Fibroblast of lung (primary cell): ENCODE results near the gene CAMK1D. TPM values are rescaled to one million over a fixed set of nuclear protein-coding genes. Genes with fewer than 3 reads are reported as not detected.
"Not testable (repeated sequence)": the region's sequence is repeated elsewhere in the genome, so short reads cannot be mapped to it uniquely, and the experiment has no call there.

ENCODE experiments used
- DNase-seq, 2 donors: peaks; one replicate each; pipeline versions ENCODE4 v3.0.0 to v3.0.0-alpha.2; 2010; ENCODE audit warnings: low read depth in 2 of 2
- H2AFZ ChIP-seq: 2 replicates; pipeline ENCODE4 v1.5.1; 2012; ENCODE audit warnings: low read length, control low read depth, inconsistent platforms
- H3K27ac ChIP-seq: 2 replicates; pipeline ENCODE4 v1.5.1; 2011; ENCODE audit warnings: low read length, control low read depth; ENCODE audit not compliant: insufficient read depth
- H3K27me3 ChIP-seq: 2 replicates; pipeline ENCODE4 v1.5.1; 2011; ENCODE audit warnings: mild to moderate bottlenecking, low read length; ENCODE audit not compliant: control insufficient read depth, insufficient read depth
- H3K36me3 ChIP-seq: 2 replicates; pipeline ENCODE4 v1.5.1; 2011; ENCODE audit warnings: low read length; ENCODE audit not compliant: control insufficient read depth, insufficient read depth
- H3K4me1 ChIP-seq: 2 replicates; pipeline ENCODE4 v1.5.1; 2011; ENCODE audit warnings: low read length; ENCODE audit not compliant: control insufficient read depth, insufficient read depth; ENCODE audit errors: extremely low read depth
- H3K4me2 ChIP-seq: 2 replicates; pipeline ENCODE4 v1.5.1; 2011; ENCODE audit warnings: low read length, control low read depth; ENCODE audit not compliant: insufficient read depth; ENCODE audit errors: extremely low read depth
- H3K4me3 ChIP-seq, 4 experiments: fragments of 200-600 bp in 1 of 4; sonication (generic) in 1 of 4; replicated peaks in 1 of 4; 2 replicates each; pipeline ENCODE4 v1.5.1; 2011 to 2016; ENCODE audit warnings: low read length in 4 of 4, low read depth in 3 of 4, mild to moderate bottlenecking in 3 of 4, control low read depth in 2 of 4, inconsistent platforms in 1 of 4, mixed read lengths in 1 of 4; ENCODE audit not compliant: insufficient read depth in 1 of 4; ENCODE audit errors: control extremely low read depth in 1 of 4
- H3K79me2 ChIP-seq: 2 replicates; pipeline ENCODE4 v1.5.1; 2012; ENCODE audit warnings: mild to moderate bottlenecking, low read length, inconsistent platforms; ENCODE audit not compliant: control insufficient read depth, insufficient read depth
- H3K9ac ChIP-seq: 2 replicates; pipeline ENCODE4 v1.5.1; 2011; ENCODE audit warnings: mild to moderate bottlenecking, low read length, control low read depth; ENCODE audit not compliant: insufficient read depth
- H3K9me3 ChIP-seq: 2 replicates; pipeline ENCODE4 v1.5.1; 2012; ENCODE audit warnings: low read depth, low read length; ENCODE audit not compliant: control insufficient read depth, insufficient read depth
- H4K20me1 ChIP-seq: 2 replicates; pipeline ENCODE4 v1.5.1; 2011; ENCODE audit warnings: low read length; ENCODE audit not compliant: control insufficient read depth, insufficient read depth; ENCODE audit errors: extremely low read depth
- EZH2 ChIP-seq: IDR thresholded peaks from 2 replicates; pipeline ENCODE4 v1.5.1; 2012; ENCODE audit warnings: low read length, control low read depth, mild to moderate bottlenecking; ENCODE audit errors: missing control alignments
- polyA plus RNA-seq, 2 donors: library from polyadenylated mRNA; depleted of rRNA in 1 of 2; stranded (reverse) in 1 of 2; unstranded in 1 of 2; fragments of >200 nt; gene quantifications; 2 replicates each; pipeline ENCODE4 v1.2.1, GENCODE V29; 2011 to 2012; ENCODE audit warnings: missing spikeins in 1 of 2
- total RNA-seq: library from RNA; depleted of rRNA; stranded (reverse); fragments of >200 nt; gene quantifications from 2 replicates; pipeline ENCODE4 v1.2.1, GENCODE V29; 2014
- TF ChIP-seq, protein P1 (sequence below), 2 donors: IDR thresholded peaks in 1 of 2; conservative IDR thresholded peaks in 1 of 2; 1 replicate in 1 of 2; 2 replicates in 1 of 2; pipeline ENCODE4 v1.5.1; 2011 to 2012; ENCODE audit warnings: low read length in 2 of 2, control low read depth in 1 of 2, inconsistent platforms in 1 of 2, low read depth in 1 of 2, mild to moderate bottlenecking in 1 of 2

CAMK1D gene
- total and polyA plus RNA-seq, 2 donors (not counting 1 experiment from before 2014, with no cell fraction given): 2.3 TPM

DNA sequence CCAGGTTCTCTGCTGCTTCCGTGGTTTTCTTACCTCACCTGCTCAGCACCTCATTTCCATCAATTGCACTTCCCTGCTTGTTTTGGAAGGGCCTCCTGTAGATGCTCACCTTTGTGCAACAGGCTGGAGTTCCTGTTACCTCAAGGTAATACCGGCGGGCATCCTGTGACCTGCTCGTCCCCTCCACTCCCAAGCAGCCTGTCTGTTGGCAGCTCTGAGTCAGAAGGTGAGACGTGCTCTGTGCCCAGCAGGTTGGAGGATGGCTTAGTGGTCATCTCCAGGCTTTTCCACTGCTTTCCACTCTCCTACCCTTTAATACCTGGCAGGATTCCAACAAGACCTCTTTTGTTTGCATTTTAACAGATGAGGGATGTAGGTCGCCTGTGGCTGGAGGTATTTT, 86.0 kb downstream of the CAMK1D start:
- no peaks in the 10 kb centered on the region for H3K4me1 ChIP-seq
- no peak overlapping the region for H3K27ac ChIP-seq
- H3K36me3 ChIP-seq: no peaks in the 10 kb centered on the region
- H3K9me3 ChIP-seq: no peaks in the 10 kb centered on the region
- TF ChIP-seq, protein P1, sequence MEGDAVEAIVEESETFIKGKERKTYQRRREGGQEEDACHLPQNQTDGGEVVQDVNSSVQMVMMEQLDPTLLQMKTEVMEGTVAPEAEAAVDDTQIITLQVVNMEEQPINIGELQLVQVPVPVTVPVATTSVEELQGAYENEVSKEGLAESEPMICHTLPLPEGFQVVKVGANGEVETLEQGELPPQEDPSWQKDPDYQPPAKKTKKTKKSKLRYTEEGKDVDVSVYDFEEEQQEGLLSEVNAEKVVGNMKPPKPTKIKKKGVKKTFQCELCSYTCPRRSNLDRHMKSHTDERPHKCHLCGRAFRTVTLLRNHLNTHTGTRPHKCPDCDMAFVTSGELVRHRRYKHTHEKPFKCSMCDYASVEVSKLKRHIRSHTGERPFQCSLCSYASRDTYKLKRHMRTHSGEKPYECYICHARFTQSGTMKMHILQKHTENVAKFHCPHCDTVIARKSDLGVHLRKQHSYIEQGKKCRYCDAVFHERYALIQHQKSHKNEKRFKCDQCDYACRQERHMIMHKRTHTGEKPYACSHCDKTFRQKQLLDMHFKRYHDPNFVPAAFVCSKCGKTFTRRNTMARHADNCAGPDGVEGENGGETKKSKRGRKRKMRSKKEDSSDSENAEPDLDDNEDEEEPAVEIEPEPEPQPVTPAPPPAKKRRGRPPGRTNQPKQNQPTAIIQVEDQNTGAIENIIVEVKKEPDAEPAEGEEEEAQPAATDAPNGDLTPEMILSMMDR (conservative IDR thresholded peaks at IDR 0.05 in 1 of 2, IDR thresholded peaks at IDR 0.05 in 1 of 2; ENCODE audit: low read depth in 1 of 2, low read length in 2 of 2): no peak
- TF ChIP-seq EZH2: no peak
- DNase-seq: no peak
- peaks cover 7% of the 10 kb centered on the region for H3K27me3 ChIP-seq
- H3K4me3 ChIP-seq: no peak overlapping the region
- H3K4me2 ChIP-seq: no peak overlapping the region
- no peak overlapping the region for H2AFZ ChIP-seq
- no peaks in the 10 kb centered on the region for H3K79me2 ChIP-seq
- no peak overlapping the region for H3K9ac ChIP-seq
- no peaks in the 10 kb centered on the region for H4K20me1 ChIP-seq

DNA sequence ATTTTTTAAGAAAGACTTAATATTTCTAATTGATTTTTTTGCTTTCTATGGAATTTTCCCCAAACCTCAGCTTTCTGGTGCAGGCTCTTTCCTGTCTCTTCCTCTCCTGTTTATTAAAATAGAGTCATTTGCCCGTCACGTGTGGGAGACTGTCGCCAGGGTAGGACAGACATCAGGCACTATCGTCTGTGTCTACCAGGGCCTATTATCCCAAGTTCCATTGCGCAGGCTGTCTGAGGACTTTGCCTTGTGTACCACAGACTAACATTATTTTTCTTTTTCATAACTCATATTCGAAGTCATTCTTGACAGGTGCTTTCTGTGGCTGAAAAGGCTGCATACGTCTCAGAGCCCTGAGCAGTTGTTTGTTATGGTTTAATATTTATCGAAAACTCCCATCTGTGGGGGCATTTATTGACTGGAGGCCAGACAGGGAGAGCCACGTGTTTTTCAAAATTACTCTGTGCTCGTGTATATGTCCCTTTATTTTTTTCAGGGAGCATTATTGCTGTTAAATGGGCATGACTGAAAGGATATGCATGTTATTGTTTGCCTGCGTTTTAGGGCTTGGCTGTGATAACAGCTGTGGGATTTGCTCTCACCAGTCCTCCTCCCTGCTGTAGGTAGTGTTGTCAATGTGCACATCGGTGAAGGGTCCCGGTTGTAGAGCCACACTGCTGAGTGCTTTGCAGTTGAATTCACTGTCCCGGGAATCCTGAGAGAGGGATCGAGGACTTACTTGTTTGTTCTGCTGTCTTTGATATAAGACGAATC, 89.8 kb downstream of the CAMK1D start:
- Histone ChIP-seq H3K4me1 (no peaks in the 10 kb centered on the region), H3K27me3 (peaks cover 5% of the 10 kb centered on the region), H3K9me3 (no peaks in the 10 kb centered on the region), H2AFZ (no peak overlapping the region), H4K20me1 (no peaks in the 10 kb centered on the region), H3K27ac (no peak overlapping the region), H3K4me3 (no peak overlapping the region), H3K9ac (no peak overlapping the region), H3K36me3 (no peaks in the 10 kb centered on the region), H3K4me2 (no peak overlapping the region), H3K79me2 (no peaks in the 10 kb centered on the region)
- TF ChIP-seq, protein P1 (conservative IDR thresholded peaks at IDR 0.05 in 1 of 2, IDR thresholded peaks at IDR 0.05 in 1 of 2; ENCODE audit: low read depth in 1 of 2, low read length in 2 of 2): no peak
- TF ChIP-seq EZH2: no peak
- no peak for DNase-seq

DNA sequence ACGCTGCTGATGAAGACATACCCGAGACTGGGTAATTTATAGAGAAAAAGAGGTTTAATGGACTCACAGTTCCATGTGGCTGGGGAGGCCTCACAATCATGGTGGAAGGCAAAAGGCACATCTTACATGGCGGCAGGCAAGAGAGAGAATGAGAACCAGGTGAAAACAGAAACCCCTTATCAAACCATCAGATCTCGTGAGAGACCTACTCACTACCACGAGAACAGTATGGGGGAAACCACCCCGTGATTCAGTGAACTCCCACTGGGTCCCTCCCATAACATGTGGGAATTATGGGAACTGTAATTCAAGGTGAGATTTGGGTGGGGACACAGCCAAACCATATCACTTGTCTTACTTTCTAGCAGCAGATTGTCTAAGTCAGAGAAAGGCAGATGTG, 90.4 kb downstream of the CAMK1D start:
- not testable (repeated sequence) for H3K36me3 ChIP-seq, H2AFZ ChIP-seq, H3K27me3 ChIP-seq, H3K4me3 ChIP-seq, DNase-seq, H3K9me3 ChIP-seq, H4K20me1 ChIP-seq, H3K9ac ChIP-seq, H3K4me1 ChIP-seq, H3K4me2 ChIP-seq, H3K27ac ChIP-seq, H3K79me2 ChIP-seq
